Measurements from ENCODE around the gene CYP1A1.

GRCh38 chr15:74723754-74724334 is 1.5 kb downstream of the CYP1A1 start:
- TF ChIP-seq CTCF (IDR thresholded peaks at IDR 0.05) (no peak), POLR2A (IDR thresholded peaks at IDR 0.05) (no peak)

All from esophagus squamous epithelium (tissue), 4 donors.